Islet precursor cell (in vitro differentiated cells): ENCODE results near the gene NPTX1.

Experiments
- DNase-seq: peaks from one replicate; pipeline ENCODE4 v3.0.0-alpha.2; 2018

Gene NPTX1, protein sequence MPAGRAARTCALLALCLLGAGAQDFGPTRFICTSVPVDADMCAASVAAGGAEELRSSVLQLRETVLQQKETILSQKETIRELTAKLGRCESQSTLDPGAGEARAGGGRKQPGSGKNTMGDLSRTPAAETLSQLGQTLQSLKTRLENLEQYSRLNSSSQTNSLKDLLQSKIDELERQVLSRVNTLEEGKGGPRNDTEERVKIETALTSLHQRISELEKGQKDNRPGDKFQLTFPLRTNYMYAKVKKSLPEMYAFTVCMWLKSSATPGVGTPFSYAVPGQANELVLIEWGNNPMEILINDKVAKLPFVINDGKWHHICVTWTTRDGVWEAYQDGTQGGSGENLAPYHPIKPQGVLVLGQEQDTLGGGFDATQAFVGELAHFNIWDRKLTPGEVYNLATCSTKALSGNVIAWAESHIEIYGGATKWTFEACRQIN

GRCh38 chr17:80475910-80476876 lies at the start of gene NPTX1:
Gene NPTX1, minus strand, starts transcription at chr17:80476607. Its CDS starts 161 bp downstream, at chr17:80476446.
- no peak for DNase-seq

DNA sequence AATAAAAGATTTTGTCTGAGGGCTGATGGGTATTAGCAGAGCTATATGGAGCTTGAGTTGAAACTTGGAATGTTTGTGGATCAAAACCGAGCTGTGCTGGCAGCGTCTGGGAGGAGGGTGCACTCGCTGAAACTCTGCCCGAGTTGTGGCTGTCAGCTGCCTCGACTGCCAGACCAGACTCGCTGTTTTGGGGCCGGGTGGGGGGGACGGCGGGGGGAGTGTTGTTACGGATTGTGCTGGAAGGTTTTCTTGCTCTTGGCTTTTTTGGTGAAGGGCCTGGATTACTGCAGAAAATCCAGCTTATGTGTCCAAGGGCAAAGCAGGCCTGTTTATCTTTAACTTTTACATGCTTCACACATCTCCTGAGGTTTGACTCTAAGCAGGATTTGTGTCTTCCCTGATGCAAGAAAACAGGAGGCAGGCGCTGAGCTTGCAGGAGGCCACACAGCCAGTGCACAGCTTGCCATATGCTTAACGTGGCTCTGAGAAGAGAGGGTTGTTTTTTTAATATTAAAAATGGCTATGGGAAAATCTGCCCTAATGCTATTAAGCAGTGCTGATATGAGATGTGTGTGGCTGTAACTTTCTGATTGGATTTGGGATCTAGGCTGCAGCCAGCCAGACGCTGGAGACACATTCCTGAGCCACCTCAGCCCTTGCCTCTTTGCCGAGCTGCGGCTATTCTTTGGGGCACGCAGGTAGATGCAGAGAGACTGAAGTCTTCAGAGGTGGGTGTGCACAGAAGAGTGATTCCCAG lies 47.7 kb upstream of the NPTX1 start:
- peak; percentile 50 for DNase-seq

DNA sequence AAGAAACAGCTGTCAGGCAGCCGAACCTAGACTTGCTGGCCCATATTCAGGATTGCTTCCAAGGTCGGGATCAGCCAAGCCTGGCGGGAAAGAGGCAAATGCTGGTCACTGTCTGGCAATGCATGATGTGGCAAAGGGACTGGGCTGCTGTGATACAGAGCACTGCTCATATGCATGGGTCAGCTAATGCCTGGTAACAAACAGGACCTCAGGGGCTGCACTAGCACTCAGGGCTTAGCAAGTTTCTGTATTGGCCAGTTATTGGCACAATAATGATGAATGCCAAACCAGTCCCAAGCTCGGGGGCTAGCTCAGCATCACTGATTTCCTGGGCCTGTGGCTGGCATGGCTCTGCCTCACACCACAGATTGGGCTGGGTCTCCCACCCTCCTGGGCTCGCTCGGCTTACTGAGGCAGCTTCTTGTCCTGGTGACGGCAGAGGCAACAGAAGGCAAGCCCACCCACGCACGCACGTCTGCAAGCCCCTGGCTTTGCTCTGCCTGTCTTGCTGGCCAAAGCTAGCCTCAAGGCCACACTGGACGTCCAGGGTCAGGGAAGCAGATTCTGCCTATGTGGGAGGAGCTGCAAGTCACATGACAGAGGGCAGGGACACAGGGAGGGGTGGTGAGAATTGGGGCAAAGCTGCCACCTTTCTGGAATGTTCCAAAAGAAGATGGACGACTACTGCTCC lies 46.8 kb upstream of the NPTX1 start:
- peak; percentile 45 for DNase-seq

DNA sequence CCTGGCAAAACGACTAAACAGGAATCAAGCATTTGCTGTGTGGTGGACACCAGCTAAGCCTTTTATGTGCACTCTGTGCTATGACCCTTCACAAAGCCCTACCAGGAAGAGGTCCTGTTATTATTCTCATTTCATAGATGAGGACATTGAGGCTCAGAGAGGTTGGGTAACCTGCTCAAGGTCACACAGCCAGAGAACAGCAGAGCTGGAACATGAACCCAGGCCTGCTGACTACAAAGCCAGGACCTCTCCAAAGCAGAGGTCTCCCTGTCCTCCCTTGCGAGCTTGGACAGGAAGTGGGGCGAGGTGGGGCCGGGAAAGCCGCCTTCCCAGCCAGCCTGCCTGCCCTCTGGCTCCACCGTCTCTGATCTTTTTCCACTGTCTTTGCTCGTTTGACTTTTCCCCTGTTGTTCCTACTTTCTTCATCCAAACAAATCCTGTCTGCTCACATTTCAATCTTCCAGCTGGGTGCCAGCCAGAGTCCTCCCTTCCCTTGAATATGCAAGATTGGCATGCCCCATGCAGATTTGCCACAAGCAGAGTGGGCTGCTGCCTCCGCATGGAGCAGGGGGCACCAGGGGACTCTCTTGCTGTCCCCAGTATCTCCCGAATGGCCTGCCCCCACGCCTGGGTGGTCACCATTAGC lies 44.5 kb upstream of the NPTX1 start:
- DNase-seq: no peak

DNA sequence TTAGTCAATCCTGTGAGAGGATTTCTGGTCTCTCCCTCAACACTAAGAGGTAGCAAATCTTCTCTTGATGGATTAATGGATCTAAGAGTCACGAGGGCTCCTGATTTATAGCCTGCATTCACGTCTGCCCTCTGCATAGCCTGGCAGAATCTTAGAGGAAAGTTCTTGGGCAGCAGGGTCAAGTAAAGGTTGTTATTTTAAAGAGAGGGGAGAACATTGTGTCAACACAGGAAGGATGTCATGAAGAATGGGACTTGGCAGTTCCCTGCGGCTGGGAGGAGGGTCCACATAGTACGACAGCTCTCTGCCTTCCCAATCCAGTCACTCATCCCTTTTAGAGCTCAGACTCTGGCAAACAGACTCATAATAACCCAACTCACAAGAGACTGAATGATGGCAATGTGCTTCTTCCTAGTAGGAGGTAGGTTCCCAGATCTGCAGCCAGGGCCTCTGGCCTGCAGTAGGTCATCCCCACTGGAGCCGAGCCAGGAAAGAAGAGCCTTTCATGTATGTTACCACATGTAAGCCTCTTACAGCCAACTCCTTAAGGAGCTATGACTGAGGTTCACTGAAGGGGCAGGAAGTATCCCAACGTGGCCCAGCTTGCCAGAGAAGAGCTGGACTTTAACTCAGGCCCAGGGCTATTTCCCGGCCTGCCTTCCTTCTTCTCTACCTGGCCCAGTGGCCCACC lies 42.8 kb upstream of the NPTX1 start:
- no peak for DNase-seq

- no peak for DNase-seq
These were observed 42.0 kb upstream of the NPTX1 start for GRCh38 chr17:80518392-80518791.

- DNase-seq: no peak
These were observed 41.2 kb upstream of the NPTX1 start for GRCh38 chr17:80517641-80518040.

- no peak for DNase-seq
These were observed 39.9 kb upstream of the NPTX1 start for GRCh38 chr17:80516171-80516932.

GRCh38 chr17:80513892-80514291 lies 37.5 kb upstream of the NPTX1 start:
- DNase-seq: no peak

DNA sequence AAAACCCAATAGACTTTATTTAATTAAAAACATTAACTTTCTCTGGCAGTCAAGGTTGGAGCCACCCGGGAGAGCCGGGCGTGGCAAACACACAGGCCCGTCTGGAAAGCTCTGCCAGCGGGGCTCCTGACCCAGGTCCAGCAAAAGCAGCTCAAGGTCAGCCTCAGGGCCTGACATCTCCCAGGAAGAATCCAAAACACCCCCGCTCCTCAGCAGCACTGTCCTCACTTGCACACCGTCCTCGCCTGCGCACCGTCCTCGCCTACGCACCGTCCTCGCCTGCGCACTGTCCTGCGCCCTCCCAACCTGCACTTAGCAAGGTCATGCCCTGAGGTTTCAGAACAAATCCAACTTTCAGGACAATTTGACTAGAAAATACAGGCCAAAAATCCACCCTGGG lies 36.8 kb upstream of the NPTX1 start:
- no peak for DNase-seq

GRCh38 chr17:80512233-80512632 lies 35.8 kb upstream of the NPTX1 start:
- peak; percentile 74 for DNase-seq

- DNase-seq: peak; percentile 66
These were observed 35.1 kb upstream of the NPTX1 start for GRCh38 chr17:80511222-80512180.

GRCh38 chr17:80510772-80511171 lies 34.4 kb upstream of the NPTX1 start:
- DNase-seq: no peak

DNA sequence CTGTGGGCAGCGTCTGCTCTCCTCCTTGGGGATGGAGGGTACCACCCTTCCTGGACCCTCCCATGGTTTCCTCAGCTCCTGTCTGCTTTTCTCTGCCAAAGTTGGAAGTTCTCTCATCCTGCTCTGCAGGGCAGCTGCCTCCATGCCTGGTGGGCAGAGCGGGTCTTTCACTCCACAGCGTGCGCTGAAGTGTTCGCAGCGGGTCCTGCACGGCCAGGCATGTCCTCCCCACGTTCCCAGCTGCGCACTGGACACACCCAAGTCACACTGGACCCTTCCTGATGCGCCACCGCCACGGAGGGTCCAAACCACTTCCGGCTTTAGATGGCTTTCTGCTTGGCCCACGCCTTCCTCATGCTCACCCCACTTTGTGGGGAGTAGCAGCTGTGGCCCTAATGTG lies 33.7 kb upstream of the NPTX1 start:
- DNase-seq: no peak

DNA sequence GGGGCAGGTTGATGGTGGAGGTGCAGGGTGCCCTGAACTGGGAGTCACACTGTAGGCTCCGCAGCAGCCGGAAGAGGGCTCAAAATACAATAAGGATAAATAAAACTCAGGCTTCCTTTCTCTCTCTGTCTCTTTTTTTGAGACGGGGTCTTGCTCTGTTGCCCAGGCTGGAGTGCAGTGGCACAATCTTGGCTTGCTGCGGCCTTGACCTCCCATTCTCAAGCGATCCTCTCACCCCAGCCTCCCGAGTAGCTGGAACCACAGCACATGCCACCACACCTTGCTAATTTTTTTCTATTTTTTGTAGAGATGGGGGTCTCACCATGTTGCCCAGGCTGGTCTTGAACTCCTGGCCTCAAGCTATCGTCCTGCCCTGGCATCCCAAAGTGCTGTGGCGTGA lies 32.9 kb upstream of the NPTX1 start:
- no peak for DNase-seq

DNA sequence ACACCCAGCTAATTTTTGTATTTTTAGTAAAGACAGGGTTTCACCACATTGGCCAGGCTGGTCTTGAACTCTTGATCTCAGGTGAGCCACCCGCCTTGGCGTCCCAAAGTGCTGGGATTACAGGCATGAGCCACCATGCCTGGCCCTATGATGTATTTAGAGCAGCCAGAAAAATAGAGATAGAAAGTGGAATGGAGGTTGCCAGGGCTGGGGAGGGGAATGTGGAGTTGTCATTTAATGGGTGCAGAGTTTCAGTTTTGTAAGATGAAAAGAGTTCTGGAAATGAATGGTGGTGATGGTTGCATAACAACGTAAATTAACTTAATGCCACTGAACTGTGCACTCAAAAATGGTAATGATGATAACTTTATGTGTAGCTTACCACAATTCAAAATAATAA lies 31.6 kb upstream of the NPTX1 start:
- DNase-seq: no peak

GRCh38 chr17:80507177-80507576 lies 30.8 kb upstream of the NPTX1 start:
- peak; percentile 74 for DNase-seq

DNA sequence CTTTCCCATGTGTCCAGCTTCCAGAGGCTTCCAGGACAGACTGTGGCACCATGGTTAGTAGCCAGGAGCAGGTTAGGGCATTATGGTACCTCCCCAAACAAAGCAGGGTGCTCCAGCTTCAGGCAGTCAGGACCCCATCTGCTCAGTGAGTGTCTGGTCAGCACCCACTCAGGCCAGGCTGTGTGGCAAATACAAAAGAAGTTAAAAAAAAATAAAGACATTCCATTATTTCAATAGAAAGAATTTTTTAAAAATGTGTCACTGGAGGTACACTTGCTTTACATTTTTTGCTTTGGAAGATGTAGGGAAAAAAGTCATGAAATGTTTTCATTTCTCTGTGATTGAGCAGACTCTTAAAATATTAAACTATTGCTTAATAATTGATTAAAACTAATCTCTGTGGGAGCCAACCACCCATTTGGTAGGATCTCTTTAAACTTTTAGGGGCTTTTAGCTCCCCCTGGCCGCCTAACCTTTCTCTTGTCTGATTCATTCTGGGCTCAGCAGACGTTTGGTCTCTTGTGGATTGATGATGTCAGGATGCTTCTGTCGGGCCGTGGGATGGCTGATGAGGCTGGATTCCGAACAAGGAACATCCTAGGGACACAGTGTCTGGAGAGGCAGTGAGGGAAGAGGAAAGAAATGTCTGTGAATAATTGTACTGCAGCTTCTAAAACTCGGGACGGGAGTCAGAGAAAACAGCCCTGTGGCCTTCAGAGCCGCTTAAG lies 28.4 kb upstream of the NPTX1 start:
- DNase-seq: peak; percentile 84
